HepG2 (cell line): ENCODE results near the gene NPB. TPM values are rescaled to one million over a fixed set of nuclear protein-coding genes. Genes with fewer than 3 reads are reported as not detected.

ENCODE experiments used
- ARNT ChIP-seq: fragments of 450-650 bp; IDR thresholded peaks from 2 replicates; pipeline ENCODE4 v1.6.1; 2017
- ATF2 ChIP-seq: sonication (generic); formaldehyde crosslinking; IDR thresholded peaks from 2 replicates; pipeline ENCODE4 v1.4.0; 2020; ENCODE audit warnings: missing genetic modification reagents
- HNRNPUL1 ChIP-seq: fragments of 200-400 bp; formaldehyde crosslinking; IDR thresholded peaks from 2 replicates; pipeline ENCODE4 v1.6.1; 2017; ENCODE audit warnings: low read depth, mild to moderate bottlenecking, low read length, moderate library complexity
- KIAA2018 ChIP-seq: sonication (generic); formaldehyde crosslinking; IDR thresholded peaks from 2 replicates; pipeline ENCODE4 v1.5.0; 2020; ENCODE audit warnings: mild to moderate bottlenecking, missing genetic modification reagents, borderline replicate concordance
- KLF9 ChIP-seq: IDR thresholded peaks from 2 replicates; pipeline ENCODE4 v1.6.1; 2016; ENCODE audit warnings: low read depth
- MAF1 ChIP-seq: sonication (generic); formaldehyde crosslinking; IDR thresholded peaks from 2 replicates; pipeline ENCODE4 v1.5.0; 2020; ENCODE audit warnings: missing genetic modification reagents, borderline replicate concordance
- MED8 ChIP-seq: sonication (generic); formaldehyde crosslinking; IDR thresholded peaks from 2 replicates; pipeline ENCODE4 v1.8.1; 2023; ENCODE audit warnings: mild to moderate bottlenecking, missing genetic modification reagents; ENCODE audit not compliant: insufficient replicate concordance
- RORA ChIP-seq: sonication (generic); formaldehyde crosslinking; IDR thresholded peaks from 2 replicates; pipeline ENCODE4 v1.5.0; 2020; ENCODE audit warnings: mild to moderate bottlenecking, missing genetic modification reagents, moderate library complexity
- THAP8 ChIP-seq: sonication (generic); formaldehyde crosslinking; IDR thresholded peaks from 2 replicates; pipeline ENCODE4 v1.5.1; 2020; ENCODE audit warnings: missing genetic modification reagents, mild to moderate bottlenecking, borderline replicate concordance
- ZNF329 ChIP-seq: sonication (generic); formaldehyde crosslinking; IDR thresholded peaks from 2 replicates; pipeline ENCODE4 v1.9.0; 2021; ENCODE audit warnings: low read depth, mild to moderate bottlenecking, missing genetic modification reagents
- ZNF749 ChIP-seq: sonication (generic); formaldehyde crosslinking; IDR thresholded peaks from 2 replicates; pipeline ENCODE4 v1.8.0; 2022; ENCODE audit warnings: mild to moderate bottlenecking, missing genetic modification reagents, moderate library complexity, borderline replicate concordance
- ZNF788 ChIP-seq: sonication (generic); formaldehyde crosslinking; IDR thresholded peaks from 2 replicates; pipeline ENCODE4 v1.5.0; 2020; ENCODE audit warnings: mild to moderate bottlenecking, missing genetic modification reagents, borderline replicate concordance
- polyA plus RNA-seq, 8 experiments: library from polyadenylated mRNA; depleted of rRNA in 3 of 8; stranded (reverse) in 7 of 8; unstranded in 1 of 8; fragments of >200 nt; fragmentation: Illumina TruSeq in 4 of 8; extraction: Trizol in 4 of 8; gene quantifications; 2 replicates each; pipeline versions ENCODE4 v1.2.1 to v1.2.3, GENCODE V29; 2011 to 2016; ENCODE audit warnings: low read depth in 4 of 8, missing spikeins in 1 of 8, mixed read lengths in 1 of 8; ENCODE audit not compliant: insufficient read depth in 1 of 8
- total RNA-seq, 5 experiments: library from RNA; depleted of rRNA; stranded (reverse); fragments of >200 nt; fragmentation: Illumina TruSeq; extraction: Trizol; gene quantifications; 2 replicates each; pipeline ENCODE4 v1.2.3, GENCODE V29; 2016; ENCODE audit warnings: low read depth in 1 of 5
- TF ChIP-seq, protein P1 (sequence below): sonication (generic); formaldehyde crosslinking; IDR thresholded peaks from 2 replicates; pipeline ENCODE4 v1.4.0; 2020; ENCODE audit warnings: mild to moderate bottlenecking, low read depth, missing genetic modification reagents
- TF ChIP-seq, protein P2 (sequence below): sonication (generic); formaldehyde crosslinking; IDR thresholded peaks from 2 replicates; pipeline ENCODE4 v1.4.0; 2020; ENCODE audit warnings: missing genetic modification reagents, borderline replicate concordance

Gene NPB
- total and polyA plus RNA-seq, 2 of the 13 experiments (the other 11 are each of a cell fraction or from before 2014, with no cell fraction given), result 0.11 to 0.93 TPM

- no peak for TF ChIP-seq KIAA2018
- TF ChIP-seq, protein P1, sequence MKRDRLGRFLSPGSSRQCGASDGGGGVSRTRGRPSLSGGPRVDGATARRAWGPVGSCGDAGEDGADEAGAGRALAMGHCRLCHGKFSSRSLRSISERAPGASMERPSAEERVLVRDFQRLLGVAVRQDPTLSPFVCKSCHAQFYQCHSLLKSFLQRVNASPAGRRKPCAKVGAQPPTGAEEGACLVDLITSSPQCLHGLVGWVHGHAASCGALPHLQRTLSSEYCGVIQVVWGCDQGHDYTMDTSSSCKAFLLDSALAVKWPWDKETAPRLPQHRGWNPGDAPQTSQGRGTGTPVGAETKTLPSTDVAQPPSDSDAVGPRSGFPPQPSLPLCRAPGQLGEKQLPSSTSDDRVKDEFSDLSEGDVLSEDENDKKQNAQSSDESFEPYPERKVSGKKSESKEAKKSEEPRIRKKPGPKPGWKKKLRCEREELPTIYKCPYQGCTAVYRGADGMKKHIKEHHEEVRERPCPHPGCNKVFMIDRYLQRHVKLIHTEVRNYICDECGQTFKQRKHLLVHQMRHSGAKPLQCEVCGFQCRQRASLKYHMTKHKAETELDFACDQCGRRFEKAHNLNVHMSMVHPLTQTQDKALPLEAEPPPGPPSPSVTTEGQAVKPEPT (CRISPR knock-in tag), result peak; percentile 76; the same call in 1 of the 2 replicates
- no peak; the same call in 1 of the 2 replicates for TF ChIP-seq THAP8 (CRISPR knock-in tag)
- no peak for TF ChIP-seq ARNT
- TF ChIP-seq ZNF329 (CRISPR knock-in tag), result peak; percentile 87
- TF ChIP-seq ZNF749 (CRISPR knock-in tag), result peak; percentile 99
- TF ChIP-seq KLF9 (CRISPR knock-in tag), result peak; percentile 81; the same call in 1 of the 2 replicates
- no peak for TF ChIP-seq MAF1 (CRISPR knock-in tag)
- TF ChIP-seq, protein P2, sequence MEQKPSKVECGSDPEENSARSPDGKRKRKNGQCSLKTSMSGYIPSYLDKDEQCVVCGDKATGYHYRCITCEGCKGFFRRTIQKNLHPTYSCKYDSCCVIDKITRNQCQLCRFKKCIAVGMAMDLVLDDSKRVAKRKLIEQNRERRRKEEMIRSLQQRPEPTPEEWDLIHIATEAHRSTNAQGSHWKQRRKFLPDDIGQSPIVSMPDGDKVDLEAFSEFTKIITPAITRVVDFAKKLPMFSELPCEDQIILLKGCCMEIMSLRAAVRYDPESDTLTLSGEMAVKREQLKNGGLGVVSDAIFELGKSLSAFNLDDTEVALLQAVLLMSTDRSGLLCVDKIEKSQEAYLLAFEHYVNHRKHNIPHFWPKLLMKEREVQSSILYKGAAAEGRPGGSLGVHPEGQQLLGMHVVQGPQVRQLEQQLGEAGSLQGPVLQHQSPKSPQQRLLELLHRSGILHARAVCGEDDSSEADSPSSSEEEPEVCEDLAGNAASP, result peak; percentile 69
- peak; percentile 69; the same call in 1 of the 2 replicates for TF ChIP-seq ATF2 (CRISPR knock-in tag)
- TF ChIP-seq HNRNPUL1, result peak; percentile 71; the same call in 1 of the 2 replicates
- TF ChIP-seq ZNF788 (CRISPR knock-in tag), result peak; percentile 96
- TF ChIP-seq RORA (CRISPR knock-in tag), result no peak
- TF ChIP-seq MED8 (CRISPR knock-in tag), result peak; percentile 85
Observed at GRCh38 chr17:81871387-81872230, 30.4 kb upstream of the NPB start (continued).
